ENCODE data around the gene COX6A2.

- TF ChIP-seq REST (IDR thresholded peaks at IDR 0.05) (no peak), CTCF (IDR thresholded peaks at IDR 0.05; ENCODE audit: low read depth, low read length, missing input control) (no peak), ATF3 (IDR thresholded peaks at IDR 0.05) (no peak), RAD21 (IDR thresholded peaks at IDR 0.05) (no peak), SP1 (IDR thresholded peaks at IDR 0.05) (no peak), YY1 (IDR thresholded peaks at IDR 0.05) (no peak)
These were observed at the start of gene COX6A2 for GRCh38 chr16:31428279-31428597.

All from liver (tissue), 3 donors.